SU-DHL-6 (cell line): ENCODE measurements around the gene RAPGEF3.

Experiments used
- H2AFZ ChIP-seq: fragments of 200-600 bp; sonication (generic); 2 replicates; pipeline ENCODE4 v1.6.1; 2014; ENCODE audit warnings: low read depth, mild to moderate bottlenecking, moderate library complexity, mixed read lengths, antibody characterized with exemption, low read length; ENCODE audit not compliant: severe bottlenecking
- H3F3A ChIP-seq: fragments of 200-600 bp; shearing (Covaris generic); 2 replicates; pipeline ENCODE4 v1.6.0; 2016; ENCODE audit warnings: antibody characterized with exemption, mild to moderate bottlenecking; ENCODE audit not compliant: insufficient read depth
- H3K27ac ChIP-seq: fragments of 200-600 bp; sonication (generic); 2 replicates; pipeline ENCODE4 v1.5.1; 2016; ENCODE audit warnings: low read depth, mild to moderate bottlenecking, low read length, moderate library complexity, mixed read lengths
- H3K27me3 ChIP-seq: fragments of 200-600 bp; sonication (generic), shearing (Covaris generic); 2 replicates; pipeline ENCODE4 v1.6.0; 2014; ENCODE audit warnings: mild to moderate bottlenecking, low read length
- H3K36me3 ChIP-seq: fragments of 200-600 bp; sonication (generic); 2 replicates; pipeline ENCODE4 v1.6.1; 2014; ENCODE audit warnings: mild to moderate bottlenecking, low read length, mixed read lengths
- H3K4me2 ChIP-seq: fragments of 300-600, 200-600 bp; shearing (Covaris generic), sonication (generic); 2 replicates; pipeline ENCODE4 v1.6.0; 2014; ENCODE audit warnings: low read length, low read depth, mild to moderate bottlenecking; ENCODE audit not compliant: poor library complexity, severe bottlenecking
- H3K4me3 ChIP-seq: fragments of 200-600 bp; sonication (generic); 2 replicates; pipeline ENCODE4 v1.5.1; 2014; ENCODE audit warnings: antibody characterized with exemption, low read length, mild to moderate bottlenecking, mixed read lengths; ENCODE audit not compliant: insufficient read depth, poor library complexity, severe bottlenecking
- H3K79me2 ChIP-seq: fragments of 200-600 bp; sonication (generic); 2 replicates; pipeline ENCODE4 v1.6.1; 2014; ENCODE audit warnings: mild to moderate bottlenecking, low read length, moderate library complexity; ENCODE audit not compliant: insufficient read depth
- H3K9ac ChIP-seq: fragments of 200-600 bp; sonication (generic); 2 replicates; pipeline ENCODE4 v1.7.0; 2014; ENCODE audit warnings: mild to moderate bottlenecking, low read length
- H3K9me2 ChIP-seq: fragments of 200-600 bp; sonication (generic); replicated peaks from 2 replicates; pipeline ENCODE4 v1.6.1; 2014; ENCODE audit warnings: low read length; ENCODE audit not compliant: insufficient read depth
- H3K9me3 ChIP-seq: fragments of 200-600 bp; sonication (generic); 2 replicates; pipeline ENCODE4 v1.6.1; 2014; ENCODE audit warnings: low read length, mixed read lengths; ENCODE audit not compliant: insufficient read depth
- H4K20me1 ChIP-seq: fragments of 200-600 bp; sonication (generic); 2 replicates; pipeline ENCODE4 v1.6.1; 2014; ENCODE audit warnings: low read depth, mild to moderate bottlenecking, antibody characterized with exemption, low read length, moderate library complexity, mixed read lengths
- EZH2phosphoT487 ChIP-seq: fragments of 200-600 bp; sonication (generic), shearing (Covaris generic); conservative IDR thresholded peaks from 2 replicates; pipeline ENCODE4 v1.6.1; 2018; ENCODE audit warnings: mild to moderate bottlenecking, antibody characterized with exemption, low read length, moderate library complexity, mixed read lengths
- TF ChIP-seq, protein P1 (sequence below): fragments of 200-600 bp; sonication (generic); IDR thresholded peaks from one replicate; pipeline ENCODE4 v1.5.1; 2017; ENCODE audit warnings: antibody characterized with exemption, mild to moderate bottlenecking, low read length, moderate library complexity; ENCODE audit not compliant: insufficient read depth, poor library complexity, severe bottlenecking

Gene RAPGEF3

DNA sequence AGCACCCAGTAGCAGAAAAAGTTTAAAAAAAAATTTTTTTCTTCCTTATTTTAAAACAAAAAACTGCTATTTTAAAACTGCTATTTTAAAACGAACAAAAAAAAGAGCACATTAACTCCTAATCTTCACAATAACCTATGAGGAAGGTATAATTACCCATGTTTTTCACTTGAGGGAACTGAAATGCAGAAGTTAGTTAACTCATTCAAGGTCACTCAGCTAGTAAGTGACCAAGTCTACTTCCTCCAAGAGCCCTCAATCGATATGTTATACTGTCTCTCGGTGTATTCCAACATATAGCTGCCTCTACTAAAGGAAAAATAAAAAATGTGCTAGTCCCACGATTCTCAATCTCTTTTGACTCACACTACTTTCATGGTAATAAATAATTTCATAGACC is 60.6 kb downstream of the RAPGEF3 start:
- no peak overlapping the region for H3K4me2 ChIP-seq
- TF ChIP-seq EZH2phosphoT487 = no peak
- TF ChIP-seq, protein P1, sequence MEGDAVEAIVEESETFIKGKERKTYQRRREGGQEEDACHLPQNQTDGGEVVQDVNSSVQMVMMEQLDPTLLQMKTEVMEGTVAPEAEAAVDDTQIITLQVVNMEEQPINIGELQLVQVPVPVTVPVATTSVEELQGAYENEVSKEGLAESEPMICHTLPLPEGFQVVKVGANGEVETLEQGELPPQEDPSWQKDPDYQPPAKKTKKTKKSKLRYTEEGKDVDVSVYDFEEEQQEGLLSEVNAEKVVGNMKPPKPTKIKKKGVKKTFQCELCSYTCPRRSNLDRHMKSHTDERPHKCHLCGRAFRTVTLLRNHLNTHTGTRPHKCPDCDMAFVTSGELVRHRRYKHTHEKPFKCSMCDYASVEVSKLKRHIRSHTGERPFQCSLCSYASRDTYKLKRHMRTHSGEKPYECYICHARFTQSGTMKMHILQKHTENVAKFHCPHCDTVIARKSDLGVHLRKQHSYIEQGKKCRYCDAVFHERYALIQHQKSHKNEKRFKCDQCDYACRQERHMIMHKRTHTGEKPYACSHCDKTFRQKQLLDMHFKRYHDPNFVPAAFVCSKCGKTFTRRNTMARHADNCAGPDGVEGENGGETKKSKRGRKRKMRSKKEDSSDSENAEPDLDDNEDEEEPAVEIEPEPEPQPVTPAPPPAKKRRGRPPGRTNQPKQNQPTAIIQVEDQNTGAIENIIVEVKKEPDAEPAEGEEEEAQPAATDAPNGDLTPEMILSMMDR = no peak
- no peak overlapping the region for H3K27ac ChIP-seq
- no peaks in the 10 kb centered on the region for H3K9me3 ChIP-seq
- no peaks in the 10 kb centered on the region for H3K27me3 ChIP-seq
- H3K36me3 ChIP-seq = peaks cover 49% of the 10 kb centered on the region
- H2AFZ ChIP-seq = no peak overlapping the region
- no peaks in the 10 kb centered on the region for H3K9me2 ChIP-seq
- peaks cover 17% of the 10 kb centered on the region for H3K79me2 ChIP-seq
- H4K20me1 ChIP-seq = no peaks in the 10 kb centered on the region
- H3K4me3 ChIP-seq = no peak overlapping the region
- H3F3A ChIP-seq = peaks cover 4% of the 10 kb centered on the region; the same call in 1 of the 2 replicates
- no peak overlapping the region for H3K9ac ChIP-seq

DNA sequence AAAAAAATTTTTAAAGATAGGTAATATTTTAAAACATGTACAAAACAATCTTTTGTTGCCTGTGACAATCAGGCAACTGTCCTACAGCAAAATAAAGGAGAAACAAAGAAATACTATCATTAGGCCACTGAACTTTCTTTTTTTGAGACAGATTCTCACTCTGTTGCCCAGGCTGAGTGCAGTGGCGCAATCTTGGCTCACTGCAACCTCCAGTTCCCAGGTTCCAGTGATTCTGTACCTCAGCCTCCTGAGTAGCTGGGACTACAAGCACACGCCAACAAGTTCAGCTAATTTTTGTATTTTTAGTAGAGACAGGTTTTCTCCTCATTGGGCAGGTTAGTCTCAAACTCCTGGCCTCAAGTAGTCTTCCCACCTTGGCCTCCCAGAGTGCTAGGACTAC is 69.5 kb downstream of the RAPGEF3 start:
- Histone ChIP-seq H3K36me3 (peaks cover 32% of the 10 kb centered on the region), H3F3A (peaks cover 6% of the 10 kb centered on the region; the same call in 1 of the 2 replicates)

DNA sequence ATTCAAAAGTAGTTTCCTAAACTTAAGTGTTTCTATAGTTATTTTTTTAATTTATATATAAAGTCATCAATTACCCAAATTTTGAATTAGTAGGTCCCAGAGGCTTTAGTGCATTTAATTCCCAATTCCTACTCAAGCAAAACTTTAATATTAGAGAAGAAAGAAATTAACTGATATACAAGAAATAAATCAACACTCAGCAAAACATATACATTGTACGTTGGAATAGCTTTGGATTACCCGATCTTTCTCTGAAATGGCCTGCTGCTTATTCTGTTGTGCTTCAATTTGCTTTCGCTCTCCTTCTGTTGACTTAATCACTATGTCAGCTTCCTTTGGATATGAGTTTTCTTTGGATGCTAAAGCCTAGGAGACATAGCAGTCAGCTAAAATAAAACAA is 71.0 kb downstream of the RAPGEF3 start:
- Histone ChIP-seq H2AFZ (no peak overlapping the region), H4K20me1 (no peaks in the 10 kb centered on the region), H3K27ac (no peak overlapping the region), H3K9ac (no peak overlapping the region), H3F3A (peaks cover 12% of the 10 kb centered on the region; the same call in 1 of the 2 replicates), H3K9me2 (no peaks in the 10 kb centered on the region), H3K27me3 (no peaks in the 10 kb centered on the region), H3K4me2 (no peak overlapping the region), H3K4me3 (no peak overlapping the region), H3K36me3 (peaks cover 28% of the 10 kb centered on the region), H3K79me2 (no peaks in the 10 kb centered on the region), H3K9me3 (no peaks in the 10 kb centered on the region)
- TF ChIP-seq, protein P1 = no peak
- no peak for TF ChIP-seq EZH2phosphoT487

More for the DNA sequence above, 69.5 kb downstream of the RAPGEF3 start:
- Histone ChIP-seq H2AFZ (no peak overlapping the region), H3K27ac (no peak overlapping the region), H3K79me2 (no peaks in the 10 kb centered on the region), H3K4me3 (no peak overlapping the region), H3K9me2 (no peaks in the 10 kb centered on the region), H4K20me1 (no peaks in the 10 kb centered on the region), H3K9me3 (no peaks in the 10 kb centered on the region), H3K27me3 (no peaks in the 10 kb centered on the region), H3K9ac (no peak overlapping the region), H3K4me2 (no peak overlapping the region)
- TF ChIP-seq, protein P1 = no peak
- TF ChIP-seq EZH2phosphoT487 = no peak
